Activated CD4-positive, alpha-beta T cell treated with anti-CD3 and anti-CD28 coated beads, Interleukin-2, Interleukin-6, amounts not matched to agents 100 ng/mL and 50 ng/mL, durations not matched to agents 16 hours and 8 hours (primary cell): ENCODE data around the gene MMEL1.
"Not testable (repeated sequence)": the region's sequence is repeated elsewhere in the genome, so short reads cannot be mapped to it uniquely, and the experiment has no call there.

Experiments
- DNase-seq: peaks from one replicate; pipeline ENCODE4 v3.0.0-alpha.2; 2020

MMEL1 gene

GRCh38 chr1:2588661-2589430 is 44.0 kb downstream of the MMEL1 start:
- DNase-seq, result no peak

GRCh38 chr1:2587860-2588571 is 44.8 kb downstream of the MMEL1 start:
- no peak for DNase-seq

GRCh38 chr1:2587071-2587859 is 45.6 kb downstream of the MMEL1 start:
- peak; percentile 33 for DNase-seq

- DNase-seq, result peak; percentile 99
Observed at GRCh38 chr1:2586154-2587070, 46.4 kb downstream of the MMEL1 start, which contains the start of gene PRXL2B. PRXL2B (plus strand) TSS chr1:2586777; CDS start chr1:2586886, 109 bp downstream.

- peak; percentile 80 for DNase-seq
Observed at GRCh38 chr1:2585318-2586092, 47.3 kb downstream of the MMEL1 start.

- no peak for DNase-seq
Observed at GRCh38 chr1:2584686-2585317, 48.0 kb downstream of the MMEL1 start.

GRCh38 chr1:2583871-2584351 is 48.9 kb downstream of the MMEL1 start:
- DNase-seq, result no peak

- DNase-seq, result no peak
Observed at GRCh38 chr1:2583331-2583791, 49.5 kb downstream of the MMEL1 start.

GRCh38 chr1:2582391-2582790 is 50.4 kb downstream of the MMEL1 start:
- no peak for DNase-seq

GRCh38 chr1:2580691-2581090 is 52.1 kb downstream of the MMEL1 start:
- no peak for DNase-seq

GRCh38 chr1:2578758-2579118 is 54.1 kb downstream of the MMEL1 start:
- DNase-seq, result no peak

GRCh38 chr1:2577565-2578075 is 55.2 kb downstream of the MMEL1 start:
- DNase-seq, result peak; percentile 58

- DNase-seq, result no peak
Observed at GRCh38 chr1:2575801-2576663, 56.8 kb downstream of the MMEL1 start.

- no peak for DNase-seq
Observed at GRCh38 chr1:2574350-2574749, 58.5 kb downstream of the MMEL1 start.

GRCh38 chr1:2573250-2573920 is 59.4 kb downstream of the MMEL1 start:
- DNase-seq, result no peak

GRCh38 chr1:2571348-2571747 is 61.5 kb downstream of the MMEL1 start:
- DNase-seq, result no peak

- DNase-seq, result no peak
Observed at GRCh38 chr1:2570332-2570731, 62.5 kb downstream of the MMEL1 start.

GRCh38 chr1:2569703-2570102 is 63.1 kb downstream of the MMEL1 start:
- DNase-seq, result not testable (repeated sequence)

GRCh38 chr1:2569060-2569459 is 63.8 kb downstream of the MMEL1 start:
- DNase-seq, result no peak
